HL-60 (cell line): ENCODE results near the gene KRTAP10-12.

ENCODE experiments used
- DNase-seq, 2 experiments: peaks; one replicate each; pipeline ENCODE4 v3.0.0-alpha.2; 2010 to 2020; ENCODE audit warnings: low read depth in 1 of 2, low spot score in 1 of 2
- H3K27ac ChIP-seq: fragments of 250-450 bp; sonication (Bioruptor Pico); replicated peaks from 2 replicates; pipeline ENCODE4 v1.5.1; 2020; ENCODE audit warnings: mild to moderate bottlenecking, moderate library complexity
- H3K27me3 ChIP-seq: fragments of 250-450 bp; sonication (Bioruptor Pico); 2 replicates; pipeline ENCODE4 v1.5.1; 2021; ENCODE audit warnings: mild to moderate bottlenecking, moderate library complexity; ENCODE audit not compliant: insufficient read depth, poor library complexity, severe bottlenecking
- H3K4me3 ChIP-seq: replicated peaks from 2 replicates; pipeline ENCODE4 v1.5.1; 2011; ENCODE audit warnings: mild to moderate bottlenecking, control low read depth, low read length; ENCODE audit not compliant: insufficient read depth
- GABPA ChIP-seq: IDR thresholded peaks from 2 replicates; pipeline ENCODE4 v1.6.1; 2012; ENCODE audit warnings: low read depth
- POLR2AphosphoS5 ChIP-seq: IDR thresholded peaks from 2 replicates; pipeline ENCODE4 v1.6.1; 2012; ENCODE audit warnings: low read depth
- SPI1 ChIP-seq: IDR thresholded peaks from 2 replicates; pipeline ENCODE4 v1.6.1; 2012; ENCODE audit warnings: low read depth, mild to moderate bottlenecking, borderline replicate concordance
- TF ChIP-seq, protein P1 (sequence below): IDR thresholded peaks from one replicate; pipeline ENCODE4 v1.5.1; 2011; ENCODE audit warnings: low read length, control low read depth, inconsistent platforms; ENCODE audit not compliant: insufficient read depth
- TF ChIP-seq, protein P2 (sequence below): IDR thresholded peaks from 2 replicates; pipeline ENCODE4 v1.6.1; 2012; ENCODE audit warnings: low read depth; ENCODE audit not compliant: insufficient replicate concordance

Gene KRTAP10-12

DNA sequence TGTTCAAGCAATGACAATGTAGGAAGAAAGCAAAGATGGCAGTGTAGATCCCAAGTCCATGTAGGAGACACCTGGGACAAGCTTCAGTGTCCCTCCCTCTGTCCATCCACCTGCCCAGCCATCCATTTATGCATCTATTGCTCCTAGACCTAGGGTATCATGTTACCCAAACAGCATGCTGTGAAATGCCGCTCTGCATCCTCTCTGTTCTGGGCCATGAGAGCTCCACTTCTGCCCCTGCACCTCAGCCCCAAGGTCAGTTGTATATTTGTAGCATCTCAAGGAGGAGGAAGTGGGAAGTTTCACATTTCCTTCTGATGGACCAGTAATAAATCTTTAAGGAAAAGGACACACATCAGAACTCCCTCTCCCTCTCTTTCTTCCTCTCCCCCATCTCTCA, 42.3 kb downstream of the KRTAP10-12 start:
- TF ChIP-seq SPI1 (no peak), POLR2AphosphoS5 (no peak), GABPA (no peak)
- DNase-seq, result no peak
- Histone ChIP-seq H3K4me3 (no peak overlapping the region), H3K27me3 (no peaks in the 10 kb centered on the region), H3K27ac (no peak overlapping the region)

DNA sequence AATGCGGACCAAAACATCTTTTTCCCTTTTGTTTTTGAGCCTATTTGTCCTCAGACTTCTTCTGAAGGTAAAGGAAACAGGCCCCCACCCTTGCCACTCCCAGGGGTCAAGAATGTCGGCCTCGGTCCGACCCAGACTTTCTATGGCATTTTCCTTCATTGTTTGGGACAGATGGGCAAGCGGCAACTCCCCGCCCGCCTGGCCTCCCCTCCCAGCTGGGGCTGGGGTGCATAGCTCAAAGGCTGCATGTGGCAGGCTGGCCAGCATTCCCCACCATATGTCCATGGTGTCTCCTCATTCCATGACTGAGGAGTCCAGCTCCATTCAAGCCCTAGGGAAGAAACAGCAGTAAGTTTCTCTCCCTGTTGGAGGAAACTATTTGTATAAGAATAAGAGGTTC, 43.8 kb downstream of the KRTAP10-12 start:
- H3K4me3 ChIP-seq, result no peak overlapping the region
- H3K27me3 ChIP-seq, result no peaks in the 10 kb centered on the region
- no peak overlapping the region for H3K27ac ChIP-seq
- DNase-seq, result no peak
- TF ChIP-seq POLR2AphosphoS5 (no peak), SPI1 (no peak), GABPA (no peak)
- TF ChIP-seq, protein P1, sequence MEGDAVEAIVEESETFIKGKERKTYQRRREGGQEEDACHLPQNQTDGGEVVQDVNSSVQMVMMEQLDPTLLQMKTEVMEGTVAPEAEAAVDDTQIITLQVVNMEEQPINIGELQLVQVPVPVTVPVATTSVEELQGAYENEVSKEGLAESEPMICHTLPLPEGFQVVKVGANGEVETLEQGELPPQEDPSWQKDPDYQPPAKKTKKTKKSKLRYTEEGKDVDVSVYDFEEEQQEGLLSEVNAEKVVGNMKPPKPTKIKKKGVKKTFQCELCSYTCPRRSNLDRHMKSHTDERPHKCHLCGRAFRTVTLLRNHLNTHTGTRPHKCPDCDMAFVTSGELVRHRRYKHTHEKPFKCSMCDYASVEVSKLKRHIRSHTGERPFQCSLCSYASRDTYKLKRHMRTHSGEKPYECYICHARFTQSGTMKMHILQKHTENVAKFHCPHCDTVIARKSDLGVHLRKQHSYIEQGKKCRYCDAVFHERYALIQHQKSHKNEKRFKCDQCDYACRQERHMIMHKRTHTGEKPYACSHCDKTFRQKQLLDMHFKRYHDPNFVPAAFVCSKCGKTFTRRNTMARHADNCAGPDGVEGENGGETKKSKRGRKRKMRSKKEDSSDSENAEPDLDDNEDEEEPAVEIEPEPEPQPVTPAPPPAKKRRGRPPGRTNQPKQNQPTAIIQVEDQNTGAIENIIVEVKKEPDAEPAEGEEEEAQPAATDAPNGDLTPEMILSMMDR, result no peak
- TF ChIP-seq, protein P2, sequence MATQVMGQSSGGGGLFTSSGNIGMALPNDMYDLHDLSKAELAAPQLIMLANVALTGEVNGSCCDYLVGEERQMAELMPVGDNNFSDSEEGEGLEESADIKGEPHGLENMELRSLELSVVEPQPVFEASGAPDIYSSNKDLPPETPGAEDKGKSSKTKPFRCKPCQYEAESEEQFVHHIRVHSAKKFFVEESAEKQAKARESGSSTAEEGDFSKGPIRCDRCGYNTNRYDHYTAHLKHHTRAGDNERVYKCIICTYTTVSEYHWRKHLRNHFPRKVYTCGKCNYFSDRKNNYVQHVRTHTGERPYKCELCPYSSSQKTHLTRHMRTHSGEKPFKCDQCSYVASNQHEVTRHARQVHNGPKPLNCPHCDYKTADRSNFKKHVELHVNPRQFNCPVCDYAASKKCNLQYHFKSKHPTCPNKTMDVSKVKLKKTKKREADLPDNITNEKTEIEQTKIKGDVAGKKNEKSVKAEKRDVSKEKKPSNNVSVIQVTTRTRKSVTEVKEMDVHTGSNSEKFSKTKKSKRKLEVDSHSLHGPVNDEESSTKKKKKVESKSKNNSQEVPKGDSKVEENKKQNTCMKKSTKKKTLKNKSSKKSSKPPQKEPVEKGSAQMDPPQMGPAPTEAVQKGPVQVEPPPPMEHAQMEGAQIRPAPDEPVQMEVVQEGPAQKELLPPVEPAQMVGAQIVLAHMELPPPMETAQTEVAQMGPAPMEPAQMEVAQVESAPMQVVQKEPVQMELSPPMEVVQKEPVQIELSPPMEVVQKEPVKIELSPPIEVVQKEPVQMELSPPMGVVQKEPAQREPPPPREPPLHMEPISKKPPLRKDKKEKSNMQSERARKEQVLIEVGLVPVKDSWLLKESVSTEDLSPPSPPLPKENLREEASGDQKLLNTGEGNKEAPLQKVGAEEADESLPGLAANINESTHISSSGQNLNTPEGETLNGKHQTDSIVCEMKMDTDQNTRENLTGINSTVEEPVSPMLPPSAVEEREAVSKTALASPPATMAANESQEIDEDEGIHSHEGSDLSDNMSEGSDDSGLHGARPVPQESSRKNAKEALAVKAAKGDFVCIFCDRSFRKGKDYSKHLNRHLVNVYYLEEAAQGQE, result no peak

DNA sequence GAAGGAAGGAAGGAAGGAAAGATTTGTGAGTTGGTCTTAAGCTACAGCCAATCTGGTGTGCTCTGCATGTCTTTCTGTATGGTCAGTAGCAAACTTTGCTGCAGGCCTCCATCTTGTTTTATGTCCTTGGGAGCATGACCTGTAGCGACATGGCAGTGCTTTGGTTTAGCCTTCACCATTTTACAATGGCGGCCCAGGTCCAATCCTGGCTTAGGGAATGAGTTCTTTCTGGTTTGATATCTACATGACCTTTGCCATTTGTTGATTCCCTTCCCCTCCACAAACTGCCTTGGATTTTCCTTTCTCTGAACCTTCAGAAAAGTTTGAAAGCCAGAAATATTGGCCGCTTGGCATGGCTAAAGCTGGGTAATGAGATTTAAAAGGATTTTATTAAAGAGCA, 44.9 kb downstream of the KRTAP10-12 start:
- no peak overlapping the region for H3K4me3 ChIP-seq
- no peak for DNase-seq
- no peak overlapping the region for H3K27ac ChIP-seq
- TF ChIP-seq GABPA, result no peak
- TF ChIP-seq POLR2AphosphoS5, result no peak
- TF ChIP-seq, protein P1, result no peak
- TF ChIP-seq, protein P2, result no peak
- no peak for TF ChIP-seq SPI1
- no peaks in the 10 kb centered on the region for H3K27me3 ChIP-seq

DNA sequence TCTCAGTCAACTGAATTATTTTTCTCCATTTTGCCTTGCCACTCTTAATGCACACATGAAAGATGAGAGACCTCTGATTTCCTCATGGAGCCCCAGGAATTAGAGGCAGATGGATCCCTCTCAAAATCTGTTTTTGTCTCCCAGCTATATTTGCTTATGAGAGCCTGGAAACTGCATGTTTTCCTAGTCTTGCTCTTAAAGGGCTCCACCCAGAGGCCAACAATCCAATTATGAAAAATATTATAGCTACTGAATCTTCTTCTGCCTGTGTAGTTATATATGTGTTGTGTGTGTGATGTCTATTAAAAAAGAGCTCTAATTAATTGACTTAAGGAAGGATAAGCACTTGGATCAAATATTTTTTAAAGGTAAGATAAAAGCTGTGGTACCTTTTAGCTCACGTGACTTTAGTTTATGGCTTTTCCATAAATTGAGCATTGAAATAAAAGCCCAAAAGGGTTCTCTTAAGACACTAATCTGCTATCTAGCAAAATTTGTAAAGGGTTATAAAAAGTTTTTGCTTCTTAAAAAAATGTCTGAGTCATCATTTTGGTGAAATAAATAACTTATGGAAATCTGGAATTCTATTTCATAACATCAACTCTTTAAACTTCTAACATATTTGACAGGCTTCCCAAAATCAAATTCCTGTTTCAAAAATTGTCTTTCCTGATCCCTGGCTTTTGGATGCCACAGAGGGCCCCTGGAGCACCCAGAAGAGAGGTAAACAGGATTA, 45.6 kb downstream of the KRTAP10-12 start:
- no peak overlapping the region for H3K27ac ChIP-seq
- no peaks in the 10 kb centered on the region for H3K27me3 ChIP-seq
- TF ChIP-seq GABPA, result no peak
- no peak for TF ChIP-seq POLR2AphosphoS5
- TF ChIP-seq, protein P2, result no peak
- no peak for TF ChIP-seq SPI1
- TF ChIP-seq, protein P1, result no peak
- no peak for DNase-seq
- H3K4me3 ChIP-seq, result no peak overlapping the region
